ENCODE results near the gene CTDSPL. TPM values are rescaled to one million over a fixed set of nuclear protein-coding genes. Genes with fewer than 3 reads are reported as not detected.
"Not testable (repeated sequence)": the region's sequence is repeated elsewhere in the genome, so short reads cannot be mapped to it uniquely, and the experiment has no call there.

CTDSPL gene
- 100 to 1,000 TPM in 3 of 4 donors, 10 to 100 TPM in 1; 65.3 to 111 (median 106) TPM for polyA plus RNA-seq (ENCODE audit: insufficient read length in 4 of 4)

- DNase-seq (ENCODE audit: low read depth in 4 of 4, low spot score in 3 of 4), result peak in 2 of 4 donors; percentile 35 to 55
These were observed at the start of gene CTDSPL for GRCh38 chr3:37861620-37862041. Gene CTDSPL (plus strand): TSS chr3:37861880. CDS start chr3:37862200, 320 bp downstream.

GRCh38 chr3:37812499-37812896 lies 49.2 kb upstream of the CTDSPL start:
- no peak for DNase-seq (ENCODE audit: low read depth in 4 of 4, low spot score in 3 of 4)

GRCh38 chr3:37813403-37813802 lies 48.3 kb upstream of the CTDSPL start:
- no peak for DNase-seq (ENCODE audit: low read depth in 4 of 4, low spot score in 3 of 4)

- DNase-seq (ENCODE audit: low read depth in 4 of 4, low spot score in 3 of 4), result no peak
These were observed 47.1 kb upstream of the CTDSPL start for GRCh38 chr3:37814547-37814946.

- not testable (repeated sequence) for DNase-seq (ENCODE audit: low read depth in 4 of 4, low spot score in 3 of 4)
These were observed 46.5 kb upstream of the CTDSPL start for GRCh38 chr3:37815156-37815555.

GRCh38 chr3:37816271-37816670 lies 45.4 kb upstream of the CTDSPL start:
- no peak for DNase-seq (ENCODE audit: low read depth in 4 of 4, low spot score in 3 of 4)

GRCh38 chr3:37819591-37819990 lies 42.1 kb upstream of the CTDSPL start:
- no peak for DNase-seq (ENCODE audit: low read depth in 4 of 4, low spot score in 3 of 4)

- DNase-seq (ENCODE audit: low read depth in 4 of 4, low spot score in 3 of 4), result no peak
These were observed 41.4 kb upstream of the CTDSPL start for GRCh38 chr3:37820286-37820685.

GRCh38 chr3:37823189-37823588 lies 38.5 kb upstream of the CTDSPL start:
- no peak for DNase-seq (ENCODE audit: low read depth in 4 of 4, low spot score in 3 of 4)

GRCh38 chr3:37824090-37824953 lies 37.4 kb upstream of the CTDSPL start:
- no peak for DNase-seq (ENCODE audit: low read depth in 4 of 4, low spot score in 3 of 4)

GRCh38 chr3:37824954-37825328 lies 36.7 kb upstream of the CTDSPL start:
- DNase-seq (ENCODE audit: low read depth in 4 of 4, low spot score in 3 of 4), result no peak

GRCh38 chr3:37825744-37826400 lies 35.8 kb upstream of the CTDSPL start:
- no peak for DNase-seq (ENCODE audit: low read depth in 4 of 4, low spot score in 3 of 4)

GRCh38 chr3:37826502-37826901 lies 35.2 kb upstream of the CTDSPL start:
- DNase-seq (ENCODE audit: low read depth in 4 of 4, low spot score in 3 of 4), result no peak

GRCh38 chr3:37826933-37827332 lies 34.7 kb upstream of the CTDSPL start:
- no peak for DNase-seq (ENCODE audit: low read depth in 4 of 4, low spot score in 3 of 4)

- DNase-seq (ENCODE audit: low read depth in 4 of 4, low spot score in 3 of 4), result no peak
These were observed 29.2 kb upstream of the CTDSPL start for GRCh38 chr3:37832480-37832879.

GRCh38 chr3:37833302-37834186 lies 28.1 kb upstream of the CTDSPL start:
- DNase-seq (ENCODE audit: low read depth in 4 of 4, low spot score in 3 of 4), result no peak

GRCh38 chr3:37836589-37836988 lies 25.1 kb upstream of the CTDSPL start:
- no peak for DNase-seq (ENCODE audit: low read depth in 4 of 4, low spot score in 3 of 4)

- DNase-seq (ENCODE audit: low read depth in 4 of 4, low spot score in 3 of 4), result no peak
These were observed 14.0 kb upstream of the CTDSPL start for GRCh38 chr3:37847689-37848088.

- DNase-seq (ENCODE audit: low read depth in 4 of 4, low spot score in 3 of 4), result no peak
These were observed 12.3 kb upstream of the CTDSPL start for GRCh38 chr3:37849146-37849923.

GRCh38 chr3:37852097-37852496 lies 9.6 kb upstream of the CTDSPL start:
- DNase-seq (ENCODE audit: low read depth in 4 of 4, low spot score in 3 of 4), result no peak
